Measurements from ENCODE around the gene PAX8.

GRCh38 chr2:113166187-113166645 lies 112.5 kb downstream of the PAX8 start:
- no peak for TF ChIP-seq CTCF (IDR thresholded peaks at IDR 0.05)
- TF ChIP-seq POLR2AphosphoS5 (IDR thresholded peaks at IDR 0.05): no peak

Measured in gastroesophageal sphincter (tissue), 3 donors.